ENCODE measurements around the gene DNAJB14.

Gene DNAJB14

DNA sequence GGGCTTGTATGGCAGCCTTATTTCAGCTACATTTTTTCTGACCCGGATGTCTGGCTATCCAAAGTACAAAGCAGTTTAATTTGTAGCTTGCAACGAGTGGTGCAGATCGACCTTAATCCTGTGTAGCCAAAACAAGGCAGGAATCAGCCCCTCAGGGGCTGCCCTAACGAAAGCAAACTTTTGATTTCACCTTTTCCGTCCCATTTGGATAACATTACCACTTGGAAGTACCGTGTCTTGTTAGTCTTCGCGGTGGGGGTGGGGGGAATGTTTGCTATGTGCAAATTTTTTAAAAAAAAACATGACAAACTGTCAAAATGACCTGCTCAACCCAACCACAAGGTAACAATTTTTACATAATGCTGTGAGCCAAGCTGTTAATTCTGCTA is 766 bp upstream of the DNAJB14 start:
- TF ChIP-seq, protein P1, sequence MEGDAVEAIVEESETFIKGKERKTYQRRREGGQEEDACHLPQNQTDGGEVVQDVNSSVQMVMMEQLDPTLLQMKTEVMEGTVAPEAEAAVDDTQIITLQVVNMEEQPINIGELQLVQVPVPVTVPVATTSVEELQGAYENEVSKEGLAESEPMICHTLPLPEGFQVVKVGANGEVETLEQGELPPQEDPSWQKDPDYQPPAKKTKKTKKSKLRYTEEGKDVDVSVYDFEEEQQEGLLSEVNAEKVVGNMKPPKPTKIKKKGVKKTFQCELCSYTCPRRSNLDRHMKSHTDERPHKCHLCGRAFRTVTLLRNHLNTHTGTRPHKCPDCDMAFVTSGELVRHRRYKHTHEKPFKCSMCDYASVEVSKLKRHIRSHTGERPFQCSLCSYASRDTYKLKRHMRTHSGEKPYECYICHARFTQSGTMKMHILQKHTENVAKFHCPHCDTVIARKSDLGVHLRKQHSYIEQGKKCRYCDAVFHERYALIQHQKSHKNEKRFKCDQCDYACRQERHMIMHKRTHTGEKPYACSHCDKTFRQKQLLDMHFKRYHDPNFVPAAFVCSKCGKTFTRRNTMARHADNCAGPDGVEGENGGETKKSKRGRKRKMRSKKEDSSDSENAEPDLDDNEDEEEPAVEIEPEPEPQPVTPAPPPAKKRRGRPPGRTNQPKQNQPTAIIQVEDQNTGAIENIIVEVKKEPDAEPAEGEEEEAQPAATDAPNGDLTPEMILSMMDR (conservative IDR thresholded peaks at IDR 0.05; ENCODE audit: low read depth), result no peak
- CTCF ChIA-PET, result interaction anchor here (0.6 kb wide), 1 partner anchor 437 kb away, joined by 4 read pairs; no protein-coding TSS in a partner anchor
- DNase-seq (ENCODE audit: low spot score), result no peak
- POLR2A ChIA-PET (ENCODE audit: low non-redundant PET), result no interaction called here
- peak overlapping the region; percentile 97 for H3K27ac ChIP-seq

DNA sequence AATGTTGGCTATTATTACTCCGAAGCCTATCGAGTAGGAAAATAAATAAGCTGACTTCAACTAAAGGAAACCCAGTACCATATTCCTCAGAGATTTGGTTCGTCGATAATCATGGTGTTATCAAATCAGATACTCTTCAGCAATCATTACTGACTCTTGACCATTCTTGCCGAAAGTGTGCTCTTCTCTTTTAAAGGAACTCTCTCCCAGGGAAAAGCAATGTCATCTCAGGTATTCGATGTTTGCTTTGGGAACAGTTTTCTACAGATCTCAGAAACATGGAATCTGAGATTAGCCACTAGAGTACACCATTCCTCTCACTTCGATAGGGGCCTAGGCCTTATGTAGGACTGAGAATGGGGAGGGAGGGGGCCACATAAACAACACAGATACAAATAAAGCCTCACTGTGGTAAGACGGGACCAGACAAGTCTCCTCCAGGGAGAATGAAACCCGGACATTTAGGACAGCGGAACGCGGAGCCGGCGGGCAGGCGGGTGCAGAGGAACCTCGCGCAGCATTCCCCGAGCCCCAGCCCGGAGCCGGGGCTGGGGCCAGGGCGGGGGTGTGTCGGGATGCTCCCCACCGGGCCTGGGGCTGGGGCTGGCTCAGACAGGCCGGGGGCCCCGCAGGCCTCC is 581 bp downstream of the DNAJB14 start:
- CTCF ChIA-PET, result interaction anchor here (0.5 to 0.9 kb wide), 3 partner anchors 51 to 389 kb away, joined by 3 read pairs; partner anchors contain the start of gene LAMTOR3
- TF ChIP-seq, protein P1 (conservative IDR thresholded peaks at IDR 0.05; ENCODE audit: low read depth), result no peak
- H3K27ac ChIP-seq, result peak overlapping the region; percentile 97
- DNase-seq (ENCODE audit: low spot score), result peak; percentile 36
- POLR2A ChIA-PET (ENCODE audit: low non-redundant PET), result no interaction called here

DNA sequence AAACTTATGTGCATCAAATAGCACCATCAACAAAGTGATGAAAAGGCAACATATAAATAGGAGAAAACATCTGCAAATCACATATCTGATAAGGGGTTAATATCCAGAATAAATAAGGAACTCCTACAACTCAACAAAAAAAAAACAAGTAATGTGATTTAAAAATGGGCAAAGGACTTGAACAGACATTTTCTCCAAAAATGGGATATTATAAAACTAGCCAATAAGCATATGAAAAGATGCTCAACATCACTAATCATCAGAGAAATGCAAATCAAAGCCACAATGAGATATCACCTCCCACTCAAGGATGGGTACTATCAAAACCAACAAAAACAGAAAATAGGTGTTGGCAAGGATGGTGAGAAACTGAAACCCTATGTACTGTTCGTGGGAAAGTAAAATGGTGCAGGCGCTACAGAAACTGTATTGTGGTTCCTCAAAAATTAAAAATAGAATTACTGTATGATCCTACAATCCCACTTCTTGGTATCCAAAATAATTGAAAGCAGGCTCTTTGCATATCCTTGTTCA is 2.4 kb downstream of the DNAJB14 start:
- no peak for DNase-seq (ENCODE audit: low spot score)
- TF ChIP-seq, protein P1 (conservative IDR thresholded peaks at IDR 0.05; ENCODE audit: low read depth), result no peak
- ChIA-PET CTCF (interaction anchor here (1.1 kb wide), 1 partner anchor 132 kb away, joined by 5 read pairs; no protein-coding TSS in a partner anchor), POLR2A (ENCODE audit: low non-redundant PET) (no interaction called here)
- no peak overlapping the region for H3K27ac ChIP-seq

DNA sequence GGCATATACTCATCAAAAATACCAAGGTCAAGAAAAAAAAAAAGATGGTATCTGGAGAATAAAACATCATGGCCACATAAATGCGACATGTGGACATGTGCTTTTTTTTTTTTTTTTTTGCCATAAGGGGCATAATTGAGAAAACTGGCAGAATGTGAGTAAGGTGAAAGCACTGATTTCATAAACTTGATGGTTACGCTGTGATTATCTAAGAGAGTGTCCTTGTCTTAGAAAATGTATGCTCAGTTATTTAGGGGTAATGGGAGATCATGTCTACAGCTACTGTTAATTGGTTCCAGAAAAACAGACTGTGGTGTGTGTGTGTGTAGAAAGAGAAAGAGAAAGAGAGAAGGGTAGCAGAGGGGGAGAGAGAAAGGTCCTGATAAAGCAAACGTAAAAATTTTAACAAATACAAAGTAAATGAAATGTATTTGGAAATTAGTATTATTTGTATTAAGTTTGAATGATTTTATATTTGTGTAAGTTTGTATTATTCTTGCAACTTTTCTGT is 8.1 kb downstream of the DNAJB14 start:
- H3K27ac ChIP-seq, result no peak overlapping the region
- POLR2A ChIA-PET (ENCODE audit: low non-redundant PET), result no interaction called here
- TF ChIP-seq, protein P1 (conservative IDR thresholded peaks at IDR 0.05; ENCODE audit: low read depth), result no peak
- no peak for DNase-seq (ENCODE audit: low spot score)
- CTCF ChIA-PET, result interaction anchor here (0.6 kb wide), 1 partner anchor 140 kb away, joined by 6 read pairs; no protein-coding TSS in a partner anchor

DNA sequence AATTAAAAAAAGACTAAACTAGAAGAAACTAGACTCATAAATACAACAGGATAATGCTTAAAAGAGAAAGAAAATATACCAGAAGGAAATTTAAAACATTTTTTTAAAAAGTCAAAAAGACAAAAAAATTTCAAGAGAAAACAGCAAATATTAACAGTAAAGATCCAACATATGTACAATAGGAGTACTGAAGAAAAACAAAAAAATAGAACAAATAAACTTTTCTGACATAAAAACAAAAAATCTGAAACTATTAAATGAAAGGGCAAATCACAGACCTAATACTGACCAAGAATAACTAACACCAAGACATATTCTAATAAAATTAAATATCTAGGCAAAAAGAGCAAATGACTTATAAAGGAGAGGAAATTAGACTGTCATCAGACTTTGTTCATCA is 11.5 kb downstream of the DNAJB14 start:
- ChIA-PET CTCF (no interaction called here), POLR2A (ENCODE audit: low non-redundant PET) (no interaction called here)
- no peak overlapping the region for H3K27ac ChIP-seq
- TF ChIP-seq, protein P1 (conservative IDR thresholded peaks at IDR 0.05; ENCODE audit: low read depth), result no peak
- DNase-seq (ENCODE audit: low spot score), result no peak

DNA sequence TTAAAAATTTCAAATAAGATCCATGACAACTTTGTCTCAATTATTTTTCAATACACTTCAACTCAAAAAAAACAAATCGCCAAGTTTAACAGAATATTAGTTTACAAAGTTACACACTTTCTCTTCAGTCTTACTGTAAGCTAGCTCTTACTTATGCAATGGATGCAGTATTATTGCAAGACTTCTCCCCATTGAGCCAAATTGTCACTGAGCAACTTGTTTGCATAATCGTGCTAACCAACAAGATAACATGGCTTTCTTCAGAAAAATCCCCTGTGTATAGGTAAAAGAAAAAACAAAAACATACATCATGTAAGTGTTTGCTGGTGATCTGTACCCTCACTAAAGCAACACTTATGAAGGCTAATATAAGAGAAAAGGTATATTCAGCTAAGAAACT is 18.9 kb downstream of the DNAJB14 start:
- CTCF ChIA-PET, result no interaction called here
- TF ChIP-seq, protein P1 (conservative IDR thresholded peaks at IDR 0.05; ENCODE audit: low read depth), result no peak
- DNase-seq (ENCODE audit: low spot score), result no peak
- no peak overlapping the region for H3K27ac ChIP-seq
- POLR2A ChIA-PET (ENCODE audit: low non-redundant PET), result no interaction called here
